Measurements from ENCODE around the gene RNF8.

GRCh38 chr6:37372116-37372515 is 18.3 kb downstream of the RNF8 start:
- TF ChIP-seq CTCF (IDR thresholded peaks at IDR 0.05 in 4 of 5, conservative IDR thresholded peaks at IDR 0.05 in 1 of 5) (no peak), POLR2A (IDR thresholded peaks at IDR 0.05) (no peak)

Data from gastrocnemius medialis (tissue), 4 donors.